Ureter (tissue), 1 donor: ENCODE results near the gene VGF. TPM values are rescaled to one million over a fixed set of nuclear protein-coding genes. Genes with fewer than 3 reads are reported as not detected.

Experiments
- DNase-seq: peaks from one replicate; pipeline ENCODE4 v3.0.0-alpha.2; 2020; ENCODE audit warnings: low spot score
- total RNA-seq: library from RNA; stranded (reverse); gene quantifications from one replicate; pipeline ENCODE4 v1.2.4, GENCODE V29; 2023
- donor health status: DM: yes; HTN: yes; CAD: no.

The VGF gene
- total RNA-seq, 1 donor from 2014 or later = not detected

- DNase-seq = no peak
These were observed 20.0 kb upstream of the VGF start for GRCh38 chr7:101185258-101185839.

- DNase-seq = no peak
These were observed 14.9 kb upstream of the VGF start, which contains the start of gene NAT16 for GRCh38 chr7:101180130-101180755. NAT16 (minus strand) TSS chr7:101180293; CDS start chr7:101174807, 5,486 bp downstream.

DNA sequence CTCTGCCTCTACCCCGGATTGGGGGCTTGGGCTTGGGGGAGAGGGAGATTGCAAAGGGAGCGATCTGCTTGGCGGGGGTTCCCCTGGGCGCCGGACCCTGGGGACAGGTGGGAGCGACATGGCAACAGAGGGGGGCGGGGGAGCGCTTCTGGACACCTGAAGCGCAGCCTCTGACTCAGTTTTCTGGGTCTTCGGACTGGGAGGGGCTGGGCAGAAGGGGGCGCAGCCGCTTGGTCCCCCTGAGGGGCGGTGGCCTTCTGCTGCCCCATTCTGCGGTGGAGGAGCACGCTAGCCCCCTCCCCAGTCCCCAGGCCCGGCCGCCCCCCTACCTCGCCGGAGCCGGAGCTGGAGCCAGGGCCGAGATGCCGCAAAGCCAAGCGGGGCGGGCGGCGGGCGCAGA, 14.3 kb upstream of the VGF start:
- no peak for DNase-seq

- DNase-seq = no peak
These were observed 13.7 kb upstream of the VGF start for GRCh38 chr7:101179117-101179516.

GRCh38 chr7:101177644-101178043, 12.3 kb upstream of the VGF start:
- DNase-seq = no peak

DNA sequence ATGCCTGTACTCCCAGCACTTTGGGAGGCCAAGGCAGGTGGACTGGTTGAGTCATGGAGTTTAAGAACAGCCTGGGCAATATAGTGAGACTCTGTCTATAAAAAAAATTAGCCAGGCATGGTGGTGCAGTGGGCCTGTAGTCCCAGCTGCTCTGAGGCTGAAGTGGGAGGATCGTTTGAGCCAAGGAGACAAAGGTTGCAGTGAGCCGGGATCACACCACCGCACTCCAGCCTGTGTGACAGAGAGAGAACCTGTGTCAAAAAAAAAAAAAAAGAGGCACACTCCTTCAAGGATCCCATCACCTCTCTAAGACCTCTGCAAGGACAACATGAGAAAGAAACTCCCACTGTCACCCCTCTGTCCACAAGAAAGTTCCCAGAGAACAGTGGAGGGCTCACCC, 10.3 kb upstream of the VGF start:
- DNase-seq = no peak

DNA sequence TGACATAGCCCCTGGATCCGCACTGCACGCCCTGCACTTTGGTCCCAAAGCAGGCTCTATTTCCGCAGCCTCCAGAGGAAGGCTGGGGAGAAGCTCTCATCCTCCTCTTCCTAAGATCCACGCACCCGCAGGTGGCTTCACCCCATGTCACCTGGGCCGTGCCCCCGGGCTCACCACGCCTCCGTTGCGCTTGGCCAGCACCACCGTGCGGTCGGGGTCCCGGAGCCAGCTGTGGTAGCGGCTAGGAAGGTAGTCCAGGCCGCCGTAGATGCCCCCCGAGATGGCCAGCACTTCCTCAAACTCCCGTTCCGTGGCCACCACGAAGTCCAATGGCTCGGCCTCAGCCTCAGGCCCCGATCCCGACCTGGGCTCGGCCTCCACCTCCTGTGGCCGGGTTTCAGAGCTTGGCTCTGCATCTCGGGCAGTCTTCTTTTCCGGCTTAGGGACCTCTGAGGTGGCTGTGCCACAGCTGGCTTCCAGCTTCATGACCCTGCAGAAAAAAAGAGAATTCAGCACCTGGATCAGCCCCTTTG, 9.0 kb upstream of the VGF start:
- DNase-seq = no peak

DNA sequence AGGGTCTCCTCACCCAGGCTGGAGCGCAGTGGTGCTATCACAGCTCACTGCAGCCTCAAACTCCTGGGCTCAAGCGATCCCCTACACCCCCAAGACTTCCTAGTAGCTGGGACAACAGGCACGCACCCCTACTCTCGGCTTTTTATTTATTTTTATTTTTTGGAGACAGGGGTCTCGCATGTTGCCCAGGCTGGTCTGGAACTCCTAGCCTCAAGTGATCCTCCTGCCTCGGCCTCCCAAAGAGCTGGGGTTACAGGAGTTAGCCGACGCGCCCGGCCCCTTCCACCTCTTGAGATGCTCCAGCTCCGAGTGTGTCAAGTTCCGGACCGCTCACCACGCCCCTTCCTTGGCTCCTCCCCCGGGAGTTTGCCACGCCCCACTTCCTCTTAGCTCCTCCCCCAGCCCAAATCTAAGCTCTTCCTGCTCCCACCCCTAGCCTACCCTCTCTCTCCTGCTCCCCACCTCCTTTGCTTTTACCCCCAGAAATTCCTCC, 8.4 kb upstream of the VGF start:
- DNase-seq = no peak

- peak; percentile 76 for DNase-seq
These were observed 7.7 kb upstream of the VGF start for GRCh38 chr7:101172854-101173751.

GRCh38 chr7:101172005-101172853, 6.9 kb upstream of the VGF start:
- no peak for DNase-seq

DNA sequence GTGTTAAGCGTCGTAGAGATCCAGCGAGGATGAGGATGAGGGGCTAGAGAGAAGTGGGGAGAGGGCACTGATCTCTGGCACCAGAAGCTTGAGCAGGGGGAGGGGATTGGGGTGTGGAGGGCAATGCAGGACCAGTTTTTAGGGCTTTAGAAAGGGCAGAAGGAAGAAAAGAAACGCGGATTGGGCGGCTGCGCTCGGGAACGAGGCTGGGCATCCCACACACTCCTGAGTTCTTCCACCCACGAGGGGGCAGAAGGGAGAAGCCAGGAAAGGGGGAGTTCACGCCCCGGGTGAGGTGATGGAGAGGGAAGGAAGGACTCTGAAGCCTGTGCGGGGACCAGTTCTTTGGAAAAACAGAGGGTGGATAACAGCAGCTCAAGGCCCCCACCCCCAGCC, 6.1 kb upstream of the VGF start:
- DNase-seq = no peak

DNA sequence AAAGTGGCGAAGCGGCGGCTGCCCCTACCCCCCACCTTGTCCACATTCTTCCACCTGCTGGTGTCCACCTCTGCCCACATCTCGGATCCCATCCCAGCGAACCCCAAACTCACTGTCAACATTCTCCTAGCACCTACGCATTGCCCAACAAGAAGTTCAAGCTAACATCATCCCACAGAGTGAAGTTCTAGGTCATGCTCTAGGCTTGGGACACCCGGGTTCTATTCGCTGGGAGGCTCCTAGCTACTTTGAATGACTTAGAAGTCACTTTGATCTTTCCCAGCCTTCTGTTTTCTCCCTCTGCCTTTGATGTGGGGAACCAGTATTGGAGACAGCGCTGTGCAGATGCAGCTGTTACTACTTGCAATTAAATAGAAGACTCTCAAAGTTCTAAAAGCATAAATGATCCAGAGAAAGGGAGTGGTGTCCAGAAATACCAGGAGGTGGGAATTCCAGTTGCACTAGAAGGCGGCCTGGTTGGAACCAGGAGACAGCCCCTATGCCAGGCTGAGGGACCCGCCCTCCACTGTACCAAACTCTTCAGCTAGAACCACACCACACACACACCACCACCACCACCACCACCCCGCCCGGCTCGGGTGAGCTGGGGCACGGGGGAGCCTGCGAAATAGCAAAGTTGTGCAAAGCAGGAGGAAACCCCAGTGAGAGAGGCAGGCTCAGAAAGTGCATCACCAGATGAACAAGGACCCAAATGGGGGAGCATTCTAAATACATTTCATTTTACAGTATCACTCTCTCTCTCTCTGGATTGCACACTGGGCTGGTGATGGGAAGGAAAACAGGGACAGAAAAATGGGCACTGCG, 5.5 kb upstream of the VGF start:
- DNase-seq = no peak

DNA sequence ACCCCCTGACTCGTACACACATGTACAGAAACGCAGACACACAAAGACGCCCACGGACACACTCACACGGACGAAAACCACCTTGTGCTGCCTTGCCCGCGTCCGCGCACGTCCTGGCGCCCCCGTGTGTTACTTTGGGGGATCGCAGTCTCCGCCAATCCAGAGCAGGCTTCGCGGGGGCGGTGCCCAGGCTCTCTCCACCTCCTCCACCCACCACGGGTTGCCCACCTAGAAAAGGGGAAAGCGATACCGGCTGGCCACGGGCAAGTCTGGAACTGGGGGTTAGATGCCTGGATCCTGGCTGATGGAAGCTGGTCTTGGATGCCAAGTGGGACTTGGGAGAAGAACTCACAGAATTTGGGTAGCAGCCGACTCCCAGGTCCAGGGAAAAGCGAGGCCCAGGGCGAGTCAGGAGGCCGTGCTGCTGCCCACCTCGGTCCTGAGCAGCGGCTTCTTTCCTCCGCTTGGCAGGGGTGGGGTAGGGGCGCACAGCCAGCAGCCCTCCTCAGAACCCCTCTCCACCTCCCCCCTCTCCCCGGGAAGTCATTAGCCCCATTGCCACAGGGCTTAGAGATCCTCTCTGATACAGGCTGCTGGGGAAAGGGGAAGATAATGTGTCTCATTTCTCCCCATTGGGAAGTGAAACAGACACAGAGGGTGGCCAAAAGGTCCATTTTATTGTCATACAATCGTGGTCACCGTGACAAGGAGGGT, 4.6 kb upstream of the VGF start:
- DNase-seq = no peak

DNA sequence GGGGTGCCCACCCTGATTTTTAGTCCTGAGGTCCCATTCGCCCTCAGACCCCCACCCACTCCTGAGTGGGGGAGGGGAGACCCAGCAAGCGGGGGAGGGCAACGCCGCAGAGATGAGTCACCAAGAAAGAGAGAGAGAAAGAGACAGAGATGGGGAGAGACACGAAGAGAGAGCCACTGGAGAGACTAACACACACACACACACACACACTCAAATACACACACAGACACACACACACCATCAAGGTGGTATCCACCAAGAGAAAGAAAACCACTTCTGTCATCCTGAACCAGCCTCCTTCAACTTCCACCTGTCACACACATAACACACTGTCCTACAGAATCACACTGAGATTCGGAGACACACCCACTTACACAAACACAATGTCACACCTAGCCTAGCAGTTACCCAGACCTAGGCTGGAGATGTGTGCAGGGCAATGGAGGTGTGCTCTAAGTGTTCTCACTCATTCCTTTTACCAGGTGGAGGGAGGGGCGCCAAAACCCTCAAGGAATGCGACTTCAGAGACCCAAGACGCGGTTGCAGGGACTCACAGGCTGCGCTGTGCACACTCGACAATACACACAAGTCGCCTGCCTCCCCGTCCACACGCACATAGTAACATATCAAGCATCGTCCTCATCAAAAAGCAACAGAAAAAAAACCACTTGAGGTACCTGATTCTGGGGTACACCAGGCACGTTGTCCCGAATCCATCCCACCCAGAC, 3.9 kb upstream of the VGF start:
- no peak for DNase-seq

GRCh38 chr7:101168412-101169049, 3.2 kb upstream of the VGF start:
- no peak for DNase-seq

DNA sequence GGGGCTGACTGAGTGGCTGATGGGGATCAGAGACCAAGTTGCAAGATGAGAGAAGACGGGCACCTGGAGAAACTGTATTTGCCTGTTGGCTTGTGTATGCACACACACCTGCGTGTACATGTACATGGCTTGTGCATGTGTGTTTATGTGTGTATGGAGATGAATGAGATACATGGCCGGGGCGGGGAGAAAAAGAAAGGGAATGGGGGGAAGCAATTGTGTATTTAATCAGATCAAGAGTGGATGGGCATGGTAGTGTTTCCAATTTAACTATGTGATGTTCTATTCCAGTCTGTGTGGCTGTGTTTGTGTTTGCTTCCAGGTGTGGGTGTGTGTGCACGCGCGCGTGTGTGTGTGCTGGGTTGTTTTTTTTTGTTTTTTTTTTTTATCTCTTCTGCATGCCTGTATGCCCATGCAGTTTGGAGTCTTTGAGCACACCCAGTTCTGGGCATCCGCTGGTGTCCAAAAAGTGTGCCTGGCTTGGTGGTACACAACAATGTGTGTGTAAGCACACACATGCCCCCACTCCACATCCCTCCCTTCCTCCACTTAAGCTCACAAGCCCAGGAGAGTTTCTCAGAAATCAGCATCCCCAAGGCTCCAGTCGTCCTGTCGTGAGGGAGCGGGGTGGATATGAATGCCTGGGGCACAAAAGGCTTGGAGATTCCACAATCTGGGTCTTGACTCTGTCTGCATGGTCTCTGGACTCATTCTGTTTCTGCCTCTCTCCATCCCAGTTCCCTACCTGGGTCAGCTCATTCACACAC, 2.5 kb upstream of the VGF start:
- DNase-seq = no peak

- no peak for DNase-seq
These were observed 1.7 kb upstream of the VGF start for GRCh38 chr7:101166909-101167644.

DNA sequence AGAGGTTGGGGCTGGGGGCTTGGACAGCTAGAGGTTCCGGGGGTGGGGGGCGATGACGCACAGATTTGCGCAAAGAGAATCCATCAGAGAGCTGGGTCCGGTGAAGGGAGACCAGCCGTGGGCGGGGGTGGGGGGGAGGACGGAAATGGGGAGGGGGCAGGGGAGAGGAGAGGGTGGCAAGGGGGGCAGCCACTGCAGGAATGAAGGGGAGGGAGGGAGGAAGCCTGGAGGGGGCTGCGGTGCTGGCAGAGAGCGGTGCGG, 1.2 kb upstream of the VGF start:
- DNase-seq = no peak
